NCI-H2107 (cell line): ENCODE measurements around the gene BAHD1.
"Not testable (repeated sequence)": the region's sequence is repeated elsewhere in the genome, so short reads cannot be mapped to it uniquely, and the experiment has no call there.

Source experiments
- DNase-seq: peaks from one replicate; lab custom pipeline; 2025; lab: John Stamatoyannopoulos, UW

BAHD1 gene

DNA sequence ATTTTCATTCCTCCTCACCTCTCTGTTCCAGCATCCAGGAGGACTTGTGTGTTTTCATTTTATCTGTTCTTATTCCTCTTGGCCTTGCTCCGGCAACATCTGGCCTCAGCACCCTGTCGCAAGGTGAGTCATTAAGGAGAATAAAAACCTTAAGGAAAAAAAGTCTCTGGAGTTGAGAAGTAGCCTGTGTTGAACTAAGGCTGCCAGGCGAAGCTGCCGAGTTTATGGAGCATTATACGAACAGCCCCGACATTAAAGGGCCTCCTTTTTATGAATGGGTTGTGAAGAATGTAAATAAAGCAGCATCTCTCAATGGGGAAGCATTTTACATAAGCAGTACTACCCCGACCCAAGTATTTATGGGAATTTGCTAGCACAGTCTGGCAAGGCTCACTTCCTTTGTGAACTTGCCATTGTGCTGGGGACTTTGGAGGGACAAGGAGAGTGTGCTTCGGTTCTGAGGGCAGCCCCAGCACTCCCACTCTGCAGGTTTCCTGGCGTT is 4.7 kb downstream of the BAHD1 start:
- no peak for DNase-seq

DNA sequence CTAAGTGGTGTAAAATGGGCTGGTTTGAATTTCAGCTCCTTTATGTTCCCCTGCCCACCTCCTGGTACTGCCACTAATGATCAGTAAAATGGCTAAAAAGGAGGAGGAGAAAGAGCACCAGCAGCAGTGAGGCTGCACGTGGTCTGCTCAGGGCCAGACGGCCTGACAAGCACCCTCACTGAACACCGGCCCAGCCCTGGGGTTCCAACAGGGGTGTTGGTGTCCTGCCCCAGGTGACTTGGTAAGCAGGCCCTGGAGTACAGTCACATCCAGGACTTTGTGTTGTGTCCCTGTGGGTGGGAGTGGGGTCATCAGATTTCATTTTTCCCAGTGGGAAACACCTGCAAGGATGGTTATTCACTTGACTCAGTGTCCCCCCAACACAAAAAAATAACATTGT is 5.4 kb downstream of the BAHD1 start:
- no peak for DNase-seq

- no peak for DNase-seq
These were observed 7.6 kb downstream of the BAHD1 start for GRCh38 chr15:40448354-40448753.

GRCh38 chr15:40449275-40449674 is 8.5 kb downstream of the BAHD1 start:
- DNase-seq = no peak

GRCh38 chr15:40450047-40450446 is 9.3 kb downstream of the BAHD1 start:
- no peak for DNase-seq

DNA sequence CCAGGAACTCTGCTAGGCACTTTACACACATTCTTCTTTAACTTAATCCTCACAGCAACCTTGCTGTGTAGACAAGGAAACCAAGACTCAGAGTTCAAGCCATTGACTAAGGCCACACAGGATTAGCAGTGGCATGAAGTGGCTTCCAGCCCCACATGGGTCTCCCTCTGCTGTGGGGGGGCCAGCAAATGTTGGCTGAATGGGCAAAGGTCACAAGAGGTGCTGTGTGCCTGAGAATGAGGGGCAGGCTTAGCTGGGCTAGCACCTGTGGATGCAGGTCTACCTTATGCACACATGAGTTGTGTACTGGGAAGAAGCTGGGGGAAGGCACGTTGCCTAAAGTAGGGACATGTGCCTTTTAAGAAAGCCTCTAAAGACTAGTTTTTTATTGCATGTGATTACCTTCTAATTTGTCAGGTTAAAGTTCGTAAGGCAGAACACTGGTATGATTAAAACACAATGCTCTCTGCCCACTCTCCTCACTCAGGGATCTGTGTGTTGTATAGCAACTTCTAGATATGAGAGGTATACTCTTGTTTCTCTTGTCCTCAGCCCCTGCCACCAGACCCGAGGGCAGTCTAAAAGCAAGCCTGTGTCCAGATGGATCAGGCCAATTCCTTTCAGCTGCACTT is 10.9 kb downstream of the BAHD1 start:
- no peak for DNase-seq

DNA sequence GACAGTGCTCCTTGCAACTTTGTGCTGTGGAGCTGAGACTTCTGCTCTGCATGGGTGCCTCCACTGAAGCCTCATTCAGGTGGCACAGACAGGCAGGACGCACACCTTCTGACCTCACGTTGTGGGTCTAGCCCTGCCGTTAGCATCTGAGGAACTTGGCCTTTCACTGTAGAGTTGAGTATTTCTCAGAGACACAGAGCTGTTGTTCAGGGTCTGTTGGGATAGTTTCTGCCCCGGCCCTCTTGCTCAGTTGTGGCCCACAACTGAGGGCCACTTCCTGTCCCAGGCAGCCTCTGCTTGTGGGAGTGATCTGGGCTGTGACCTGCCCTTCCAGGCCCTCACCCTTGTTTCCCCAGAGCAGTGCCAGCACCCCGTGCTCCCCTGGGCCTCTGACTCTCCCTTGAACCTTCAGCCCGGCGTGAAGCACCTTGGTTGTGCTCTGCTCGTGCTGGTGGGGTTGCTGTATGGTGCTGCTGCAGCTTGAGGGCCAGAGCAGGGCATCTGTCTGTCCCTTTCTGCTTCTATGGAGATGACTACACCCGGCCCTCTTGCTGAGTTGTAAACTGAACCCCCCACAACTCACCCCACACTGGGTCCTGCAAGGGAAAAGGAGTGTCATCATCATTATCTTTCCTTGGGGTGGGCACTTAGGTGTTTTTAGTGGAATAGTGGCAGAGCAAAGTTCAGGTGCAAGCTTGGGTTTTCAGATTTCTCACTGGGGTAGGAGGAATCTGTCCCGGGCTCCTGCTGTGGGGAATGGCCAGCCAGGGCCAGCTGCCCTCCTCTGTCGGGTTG is 11.7 kb downstream of the BAHD1 start:
- no peak for DNase-seq

- not testable (repeated sequence) for DNase-seq
These were observed 13.2 kb downstream of the BAHD1 start for GRCh38 chr15:40453941-40454340.

DNA sequence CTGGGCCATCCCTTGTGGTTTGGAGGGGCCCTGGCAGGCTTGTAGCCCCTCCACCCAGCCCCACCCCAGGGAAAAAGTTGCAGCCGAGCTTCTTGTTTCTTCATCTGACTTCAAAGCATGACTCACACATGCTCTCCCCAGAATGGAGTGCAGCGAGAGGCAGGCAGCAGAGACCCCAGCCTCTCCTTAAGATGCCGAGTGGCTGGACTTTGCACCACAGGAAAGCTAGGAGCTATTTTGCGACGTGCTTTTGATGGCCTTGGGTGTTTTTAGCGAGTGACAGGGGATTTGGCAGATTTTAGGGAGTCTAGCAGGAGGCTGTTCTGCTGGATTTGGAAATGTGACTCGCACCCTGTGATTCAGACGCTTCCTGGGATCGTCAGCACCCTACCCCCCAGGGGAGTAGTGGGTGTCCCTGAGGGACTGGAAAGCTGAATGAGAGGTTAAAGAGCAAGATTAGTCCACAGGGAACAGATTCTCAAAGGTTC is 14.2 kb downstream of the BAHD1 start:
- no peak for DNase-seq

GRCh38 chr15:40456299-40456712 is 15.6 kb downstream of the BAHD1 start:
- DNase-seq = no peak

DNA sequence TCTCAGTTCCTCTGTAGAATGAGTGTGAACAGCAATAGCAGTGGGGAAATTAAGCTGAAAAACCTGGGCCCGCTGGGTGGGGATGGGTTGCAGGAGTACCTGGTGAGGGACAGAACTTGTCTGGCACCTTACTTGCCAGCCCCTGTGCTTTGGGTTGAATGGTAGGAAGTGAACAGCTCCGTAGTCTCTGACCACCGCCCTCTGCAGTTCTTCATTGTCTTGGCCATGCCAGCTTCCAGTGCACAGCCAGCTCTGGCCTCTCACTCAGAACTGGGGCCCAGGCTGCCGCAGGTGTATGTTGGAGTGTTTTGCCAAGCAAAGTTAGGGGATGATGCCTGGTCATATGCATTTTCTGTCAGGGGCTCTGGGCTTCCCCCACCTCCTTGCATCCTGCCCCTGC is 16.0 kb downstream of the BAHD1 start:
- DNase-seq = no peak

GRCh38 chr15:40458495-40459371 is 18.0 kb downstream of the BAHD1 start:
- no peak for DNase-seq

GRCh38 chr15:40459391-40460015 is 18.8 kb downstream of the BAHD1 start:
- DNase-seq = no peak

GRCh38 chr15:40460404-40460803 is 19.7 kb downstream of the BAHD1 start:
- DNase-seq = no peak

GRCh38 chr15:40461958-40462357 is 21.2 kb downstream of the BAHD1 start:
- no peak for DNase-seq

- no peak for DNase-seq
These were observed 22.5 kb downstream of the BAHD1 start for GRCh38 chr15:40463279-40463678.

DNA sequence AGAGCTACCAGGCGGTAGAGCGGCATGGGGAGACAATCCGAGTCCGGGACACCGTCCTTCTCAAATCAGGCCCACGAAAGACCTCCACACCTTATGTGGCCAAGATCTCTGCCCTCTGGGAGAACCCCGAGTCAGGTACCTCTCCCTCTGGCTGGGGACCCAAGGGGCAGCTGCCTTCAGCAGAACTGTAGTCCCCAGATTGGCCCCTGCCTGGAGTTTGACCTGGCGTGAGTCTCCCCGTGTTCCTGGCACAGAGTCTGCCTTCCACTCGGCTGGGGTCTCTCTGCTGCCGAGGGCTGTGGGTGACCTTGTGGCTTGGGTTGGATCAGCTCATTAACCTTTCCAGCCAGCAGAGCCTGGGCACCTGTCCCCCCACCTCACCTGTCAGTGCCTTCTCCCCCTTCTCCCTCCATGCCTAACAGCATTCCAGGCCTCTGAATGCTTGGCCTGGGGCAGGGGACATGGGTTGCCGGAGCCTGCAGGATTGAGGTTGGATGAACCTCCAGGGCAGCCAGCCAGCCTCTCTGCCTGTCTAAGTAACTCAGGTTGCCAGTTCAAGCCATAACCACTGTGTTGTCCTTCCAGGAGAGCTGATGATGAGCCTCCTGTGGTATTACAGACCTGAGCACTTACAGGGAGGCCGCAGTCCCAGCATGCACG is 23.3 kb downstream of the BAHD1 start:
- DNase-seq = no peak

- DNase-seq = no peak
These were observed 23.9 kb downstream of the BAHD1 start for GRCh38 chr15:40464595-40465185.

DNA sequence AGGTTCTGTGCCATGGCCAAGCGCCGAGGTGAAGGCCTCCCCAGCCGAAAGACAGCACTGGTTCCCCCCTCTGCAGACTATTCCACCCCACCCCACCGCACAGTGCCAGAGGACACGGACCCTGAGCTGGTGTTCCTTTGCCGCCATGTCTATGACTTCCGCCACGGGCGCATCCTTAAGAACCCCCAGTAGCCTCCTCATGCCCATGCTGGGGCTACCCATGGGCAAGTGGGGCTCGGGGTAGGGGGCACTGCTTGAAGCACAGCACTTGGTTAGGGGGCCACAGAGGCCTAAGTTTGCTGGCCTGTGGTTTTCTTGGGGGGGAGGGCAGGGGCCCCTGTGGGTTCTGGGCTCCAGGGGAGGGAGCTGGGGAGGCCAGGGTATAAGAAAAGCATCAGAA is 25.2 kb downstream of the BAHD1 start:
- DNase-seq = no peak

GRCh38 chr15:40466426-40467260 is 25.9 kb downstream of the BAHD1 start:
- DNase-seq = no peak
